ENCODE data around the gene CD99L2. TPM values are rescaled to one million over a fixed set of nuclear protein-coding genes. Genes with fewer than 3 reads are reported as not detected.

The CD99L2 gene
- total and polyA plus RNA-seq, 8 donors, result 35.0 to 45.6 (median 41.0) TPM

DNA sequence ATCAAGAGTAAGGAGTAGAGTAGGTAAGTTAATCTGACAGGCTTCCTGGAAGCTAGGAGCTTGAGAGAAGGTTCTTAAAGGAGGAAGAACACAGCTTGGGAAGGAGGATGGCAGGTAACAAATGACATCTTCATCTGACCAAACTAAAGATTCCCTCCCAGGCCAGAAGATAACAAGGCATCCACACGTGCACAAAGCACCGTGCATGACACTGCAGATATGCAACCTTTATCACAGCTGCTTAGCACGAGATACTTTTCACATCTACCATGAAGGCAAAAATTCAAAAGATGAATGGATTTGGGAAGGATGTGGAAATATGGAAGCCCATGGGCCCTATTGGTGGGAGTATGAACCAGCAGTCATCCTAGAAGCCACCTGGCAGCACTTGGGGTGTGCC is 34.3 kb downstream of the CD99L2 start:
- TF ChIP-seq CTCF (IDR thresholded peaks at IDR 0.05), result no peak
- Histone ChIP-seq H3K27ac (no peak overlapping the region), H3K36me3 (no peaks in the 10 kb centered on the region), H3K9me3 (no peaks in the 10 kb centered on the region), H3K4me3 (no peak overlapping the region), H3K4me1 (no peaks in the 10 kb centered on the region), H3K27me3 (no peaks in the 10 kb centered on the region)
- ATAC-seq (no peak), DNase-seq (no peak)
- intact Hi-C loops (cut with DNase I), result no loop called here

GRCh38 chrX:150863191-150863590 is 35.3 kb downstream of the CD99L2 start:
- no peak for DNase-seq
- no peak overlapping the region for H3K27ac ChIP-seq
- no peaks in the 10 kb centered on the region for H3K9me3 ChIP-seq
- H3K4me1 ChIP-seq, result no peaks in the 10 kb centered on the region
- intact Hi-C loops (cut with DNase I), result no loop called here
- H3K4me3 ChIP-seq, result no peak overlapping the region
- no peak for ATAC-seq
- no peak for TF ChIP-seq CTCF (IDR thresholded peaks at IDR 0.05)
- no peaks in the 10 kb centered on the region for H3K27me3 ChIP-seq
- no peaks in the 10 kb centered on the region for H3K36me3 ChIP-seq

- ATAC-seq, result no peak
- H3K4me1 ChIP-seq, result no peaks in the 10 kb centered on the region
- no peak overlapping the region for H3K4me3 ChIP-seq
- intact Hi-C loops (cut with DNase I), result no loop called here
- H3K27me3 ChIP-seq, result no peaks in the 10 kb centered on the region
- no peak for TF ChIP-seq CTCF (IDR thresholded peaks at IDR 0.05)
- H3K27ac ChIP-seq, result no peak overlapping the region
- no peaks in the 10 kb centered on the region for H3K36me3 ChIP-seq
- no peak for DNase-seq
- peaks cover 0 to 1% of the 10 kb centered on the region in 2 donors for H3K9me3 ChIP-seq
Measured at GRCh38 chrX:150857453-150857852, 41.0 kb downstream of the CD99L2 start.

DNA sequence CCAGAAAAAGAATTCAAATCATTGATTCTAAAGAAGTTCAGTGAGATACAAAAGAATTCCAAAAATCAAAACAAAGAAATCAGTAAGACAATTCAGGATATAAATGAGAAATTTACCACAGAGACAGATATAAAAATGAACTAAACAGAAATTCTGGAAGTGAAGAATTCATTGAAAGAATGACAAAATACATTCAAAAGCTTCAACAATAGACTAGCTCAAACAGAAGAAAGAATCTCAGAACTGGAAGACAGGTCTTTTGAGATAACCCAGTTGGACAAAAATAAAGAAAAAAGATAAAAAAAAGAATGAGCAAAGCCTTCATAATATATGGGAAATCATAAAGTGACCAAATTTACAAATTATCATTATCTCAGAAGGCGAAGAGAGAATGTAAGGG is 41.7 kb downstream of the CD99L2 start:
- H3K27me3 ChIP-seq, result no peaks in the 10 kb centered on the region
- no peak overlapping the region for H3K27ac ChIP-seq
- H3K36me3 ChIP-seq, result no peaks in the 10 kb centered on the region
- ATAC-seq (no peak), DNase-seq (no peak)
- intact Hi-C loops (cut with DNase I), result no loop called here
- TF ChIP-seq CTCF (IDR thresholded peaks at IDR 0.05), result no peak
- peaks cover 0 to 1% of the 10 kb centered on the region in 2 donors for H3K9me3 ChIP-seq
- H3K4me1 ChIP-seq, result no peaks in the 10 kb centered on the region
- no peak overlapping the region for H3K4me3 ChIP-seq

- no peak for TF ChIP-seq CTCF (IDR thresholded peaks at IDR 0.05)
- Histone ChIP-seq H3K9me3 (peaks cover 0 to 1% of the 10 kb centered on the region in 2 donors), H3K36me3 (no peaks in the 10 kb centered on the region), H3K27ac (no peak overlapping the region), H3K4me3 (no peak overlapping the region), H3K4me1 (no peaks in the 10 kb centered on the region), H3K27me3 (no peaks in the 10 kb centered on the region)
- DNase-seq, result no peak
- ATAC-seq, result no peak
- intact Hi-C loops (cut with DNase I), result no loop called here
Measured at GRCh38 chrX:150856101-150856500, 42.4 kb downstream of the CD99L2 start.

All from left lung (tissue), 10 donors.